AG10803 (cell line): ENCODE data around the gene CAMSAP3.

ENCODE experiments used
- DNase-seq: peaks from one replicate; pipeline ENCODE4 v3.0.0; 2010; ENCODE audit warnings: low read depth
- H3K4me3 ChIP-seq: 2 replicates; pipeline ENCODE4 v1.5.1; 2011; ENCODE audit warnings: mild to moderate bottlenecking, low read length, control low read depth
- TF ChIP-seq, protein P1 (sequence below): conservative IDR thresholded peaks from 2 replicates; pipeline ENCODE4 v1.5.1; 2011; ENCODE audit warnings: mild to moderate bottlenecking, low read length, control low read depth, inconsistent platforms

CAMSAP3 gene

GRCh38 chr19:7614859-7615741 lies 19.4 kb downstream of the CAMSAP3 start:
- DNase-seq, result no peak
- TF ChIP-seq, protein P1, sequence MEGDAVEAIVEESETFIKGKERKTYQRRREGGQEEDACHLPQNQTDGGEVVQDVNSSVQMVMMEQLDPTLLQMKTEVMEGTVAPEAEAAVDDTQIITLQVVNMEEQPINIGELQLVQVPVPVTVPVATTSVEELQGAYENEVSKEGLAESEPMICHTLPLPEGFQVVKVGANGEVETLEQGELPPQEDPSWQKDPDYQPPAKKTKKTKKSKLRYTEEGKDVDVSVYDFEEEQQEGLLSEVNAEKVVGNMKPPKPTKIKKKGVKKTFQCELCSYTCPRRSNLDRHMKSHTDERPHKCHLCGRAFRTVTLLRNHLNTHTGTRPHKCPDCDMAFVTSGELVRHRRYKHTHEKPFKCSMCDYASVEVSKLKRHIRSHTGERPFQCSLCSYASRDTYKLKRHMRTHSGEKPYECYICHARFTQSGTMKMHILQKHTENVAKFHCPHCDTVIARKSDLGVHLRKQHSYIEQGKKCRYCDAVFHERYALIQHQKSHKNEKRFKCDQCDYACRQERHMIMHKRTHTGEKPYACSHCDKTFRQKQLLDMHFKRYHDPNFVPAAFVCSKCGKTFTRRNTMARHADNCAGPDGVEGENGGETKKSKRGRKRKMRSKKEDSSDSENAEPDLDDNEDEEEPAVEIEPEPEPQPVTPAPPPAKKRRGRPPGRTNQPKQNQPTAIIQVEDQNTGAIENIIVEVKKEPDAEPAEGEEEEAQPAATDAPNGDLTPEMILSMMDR, result no peak
- H3K4me3 ChIP-seq, result no peak overlapping the region

DNA sequence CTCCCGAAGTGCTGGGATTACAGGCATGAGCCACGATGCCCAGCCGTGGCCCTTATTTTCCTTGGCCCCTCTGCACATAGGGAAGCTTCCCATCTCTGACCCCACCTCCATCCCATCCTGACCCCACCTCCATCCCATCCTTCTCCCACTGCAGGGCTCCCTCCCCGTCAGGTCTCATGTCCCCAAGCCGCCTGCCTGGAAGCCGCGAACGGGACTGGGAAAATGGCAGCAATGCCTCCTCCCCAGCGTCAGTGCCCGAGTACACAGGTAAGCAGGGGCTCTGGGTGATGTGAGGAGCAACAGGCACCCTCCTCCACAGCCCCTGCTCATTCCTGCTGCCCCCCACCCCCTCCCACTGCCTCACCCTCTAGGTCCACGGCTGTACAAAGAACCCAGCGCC lies 21.5 kb downstream of the CAMSAP3 start:
- TF ChIP-seq, protein P1, result no peak
- DNase-seq, result no peak
- H3K4me3 ChIP-seq, result no peak overlapping the region

- no peak overlapping the region for H3K4me3 ChIP-seq
- DNase-seq, result no peak
- TF ChIP-seq, protein P1, result no peak
Measured at GRCh38 chr19:7617735-7618134, 22.1 kb downstream of the CAMSAP3 start.

DNA sequence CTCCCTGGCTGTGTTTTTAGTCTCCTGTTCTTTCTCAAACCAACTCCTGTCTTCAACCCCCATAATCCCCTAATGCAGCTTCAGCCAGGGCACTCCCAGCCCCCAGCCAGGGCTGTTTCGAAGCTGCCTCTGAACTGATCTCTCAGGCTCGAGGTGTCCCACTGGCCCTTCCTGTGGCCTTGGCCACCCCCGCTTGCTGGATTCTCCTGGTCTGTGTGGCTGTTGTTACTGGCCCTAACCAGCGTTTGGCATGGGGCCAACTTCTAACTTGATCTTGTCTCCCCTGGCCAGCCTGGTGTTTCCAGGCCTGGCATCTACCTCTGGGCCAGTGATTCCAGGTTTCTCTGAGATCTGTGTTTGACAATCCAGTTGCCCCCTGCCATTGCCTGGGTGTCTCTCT lies 22.7 kb downstream of the CAMSAP3 start:
- DNase-seq, result no peak
- no peak overlapping the region for H3K4me3 ChIP-seq
- TF ChIP-seq, protein P1, result no peak

DNA sequence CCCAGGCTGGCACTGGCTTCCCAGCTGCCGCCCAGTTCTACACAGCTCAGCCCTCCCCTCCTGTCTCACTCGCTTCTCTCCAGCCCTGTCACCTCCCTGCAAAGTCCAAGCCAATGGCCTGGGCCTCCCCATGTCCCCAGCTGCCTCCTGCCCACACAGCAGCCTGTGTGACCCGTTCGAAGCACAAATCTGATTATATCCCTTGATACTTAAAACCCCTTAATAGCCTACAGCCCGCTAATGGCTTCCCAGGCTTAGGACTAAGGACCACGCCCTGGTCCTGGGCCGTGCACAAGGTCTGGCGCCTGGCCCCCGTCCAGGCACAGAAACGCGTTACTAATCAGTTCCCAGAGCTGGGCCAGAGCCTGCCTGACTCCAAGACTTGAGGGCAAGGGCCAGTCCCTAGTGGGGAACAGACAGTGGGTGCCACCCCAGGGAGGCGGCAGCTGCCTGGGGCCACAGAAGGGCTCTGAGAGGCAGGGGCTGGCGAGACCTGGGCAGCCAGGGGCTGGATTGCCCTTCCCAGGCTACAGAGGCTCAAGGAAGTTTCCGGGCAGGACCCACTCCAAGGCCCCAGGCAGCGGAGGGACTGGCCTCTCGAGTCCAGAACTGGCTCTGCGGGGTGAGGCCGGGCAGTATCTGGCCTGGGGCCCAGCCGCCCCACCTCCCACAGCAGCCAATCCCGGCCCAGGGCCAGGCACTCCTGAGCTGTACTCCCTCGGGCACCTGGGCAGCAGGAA lies 23.3 kb downstream of the CAMSAP3 start:
- DNase-seq, result no peak
- no peak overlapping the region for H3K4me3 ChIP-seq
- TF ChIP-seq, protein P1, result no peak

DNA sequence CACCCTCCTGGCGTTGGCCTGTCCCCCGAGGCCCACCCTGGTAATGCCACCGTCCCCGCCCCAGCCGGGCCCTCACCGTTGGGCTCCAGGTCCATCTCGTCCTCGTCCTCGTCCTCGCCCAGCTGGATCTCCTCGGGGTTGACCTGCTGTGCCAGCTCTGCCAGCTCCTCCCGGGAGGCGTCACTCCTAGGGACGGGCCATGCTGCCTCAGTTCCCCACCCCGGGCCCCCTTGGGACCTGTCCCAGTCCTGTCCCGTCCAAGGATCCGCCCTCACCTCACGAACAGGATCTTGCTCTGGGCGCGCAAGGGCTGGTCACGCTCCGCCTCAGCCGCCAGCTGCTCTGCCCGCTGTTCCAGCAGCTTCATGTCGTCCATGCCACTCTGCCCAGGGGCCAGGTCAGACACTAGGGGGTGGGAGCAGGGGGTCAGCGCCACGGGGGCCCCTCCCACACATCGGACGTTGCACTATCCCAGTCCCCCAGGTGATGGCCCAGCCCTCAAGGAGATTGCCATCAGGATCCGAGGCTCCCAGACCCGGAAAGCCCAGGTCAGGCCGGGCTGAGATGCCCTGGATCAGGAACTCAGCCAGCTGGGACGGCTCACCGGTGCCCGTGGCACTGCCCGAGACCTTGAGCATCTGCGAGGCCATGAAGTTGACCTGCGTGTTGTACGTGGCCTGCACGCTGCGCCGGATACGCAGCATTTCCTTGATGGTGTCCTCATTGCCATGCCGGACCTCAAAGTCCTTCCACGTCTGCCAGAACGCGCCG lies 24.2 kb downstream of the CAMSAP3 start:
- DNase-seq, result no peak
- TF ChIP-seq, protein P1, result no peak
- no peak overlapping the region for H3K4me3 ChIP-seq
